GM19193 (cell line): ENCODE data around the gene ZNF652.

ENCODE experiments used
- POLR2A ChIP-seq: IDR thresholded peaks from 4 replicates; pipeline ENCODE4 v1.6.1; 2011; ENCODE audit not compliant: insufficient read depth, insufficient read length; ENCODE audit errors: extremely low read depth

Gene ZNF652

DNA sequence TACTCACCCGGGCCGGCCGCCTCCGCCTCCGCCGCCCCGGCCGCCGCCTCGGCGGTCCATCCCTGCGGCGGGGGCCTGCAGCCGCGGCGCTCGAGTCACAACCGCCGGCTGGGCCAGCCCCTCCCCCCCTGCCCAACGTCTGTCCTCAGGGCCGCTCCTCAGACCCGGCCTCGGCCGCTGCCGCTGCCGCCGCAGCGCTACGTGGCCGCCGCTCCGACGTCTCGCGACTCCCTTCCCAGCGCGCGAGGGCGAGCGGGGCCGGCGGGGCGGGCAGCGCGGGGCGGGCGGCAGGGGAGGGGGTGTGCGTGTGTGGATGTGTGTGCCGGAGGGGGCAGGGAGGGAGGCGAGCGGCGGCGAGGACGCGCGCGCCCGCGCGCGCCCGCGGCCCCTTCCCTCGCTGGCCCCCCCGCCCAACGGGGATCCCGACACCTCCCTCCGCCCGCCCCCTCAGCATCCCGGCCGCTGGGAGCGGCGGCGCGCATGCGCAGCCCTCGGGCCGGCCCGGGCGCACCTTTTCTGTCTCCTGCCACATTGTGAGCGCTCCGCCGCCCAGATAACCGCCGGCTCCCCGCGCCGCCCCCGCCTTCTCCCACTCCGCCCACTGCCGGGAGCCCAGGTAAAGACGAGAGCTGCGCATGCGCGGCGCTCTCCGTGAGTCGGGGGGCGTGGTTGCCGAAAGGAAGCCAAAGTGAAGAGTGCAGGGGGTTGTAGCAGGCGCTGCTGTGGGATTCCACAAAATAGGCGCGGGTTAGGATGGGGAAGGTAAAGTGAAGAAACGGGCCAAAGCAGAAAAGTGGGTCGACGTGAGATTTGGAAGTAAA lies at the start of gene ZNF652:
ZNF652 (minus strand) TSS at position 349 of the 821 bp plus-strand sequence. CDS start 44,525 bp downstream, outside the sequence.
- TF ChIP-seq POLR2A: peak; percentile 51

- TF ChIP-seq POLR2A: no peak
These were observed 47.0 kb upstream of the ZNF652 start for GRCh38 chr17:49409066-49409465.

DNA sequence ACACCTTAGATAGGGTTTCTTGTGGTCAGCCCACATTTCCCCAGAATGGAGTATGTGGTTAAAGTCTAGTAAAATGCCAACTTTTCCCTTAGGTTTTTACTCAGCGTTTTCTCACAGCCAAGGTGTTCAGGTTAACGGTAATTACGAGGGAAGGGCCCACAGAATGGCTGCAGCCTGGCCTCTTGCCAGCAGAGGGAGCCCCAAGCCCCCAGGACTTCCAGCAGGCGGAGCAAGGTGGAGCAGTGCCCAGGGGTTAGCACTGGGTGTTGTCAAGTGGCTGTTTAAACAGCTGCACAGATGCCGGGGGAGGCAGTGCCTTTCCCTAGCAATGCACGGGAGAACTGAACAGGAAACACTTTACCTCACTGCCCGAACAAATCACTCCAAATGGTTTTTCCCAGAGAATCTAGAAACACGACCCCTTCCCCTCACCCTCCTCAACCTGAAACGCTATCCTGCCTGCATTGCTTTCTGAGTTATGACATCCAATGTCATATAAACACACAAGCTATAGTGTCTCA lies 46.0 kb upstream of the ZNF652 start:
- TF ChIP-seq POLR2A: no peak

GRCh38 chr17:49407086-49407485 lies 45.0 kb upstream of the ZNF652 start:
- no peak for TF ChIP-seq POLR2A

GRCh38 chr17:49406421-49407061 lies 44.5 kb upstream of the ZNF652 start:
- no peak for TF ChIP-seq POLR2A

DNA sequence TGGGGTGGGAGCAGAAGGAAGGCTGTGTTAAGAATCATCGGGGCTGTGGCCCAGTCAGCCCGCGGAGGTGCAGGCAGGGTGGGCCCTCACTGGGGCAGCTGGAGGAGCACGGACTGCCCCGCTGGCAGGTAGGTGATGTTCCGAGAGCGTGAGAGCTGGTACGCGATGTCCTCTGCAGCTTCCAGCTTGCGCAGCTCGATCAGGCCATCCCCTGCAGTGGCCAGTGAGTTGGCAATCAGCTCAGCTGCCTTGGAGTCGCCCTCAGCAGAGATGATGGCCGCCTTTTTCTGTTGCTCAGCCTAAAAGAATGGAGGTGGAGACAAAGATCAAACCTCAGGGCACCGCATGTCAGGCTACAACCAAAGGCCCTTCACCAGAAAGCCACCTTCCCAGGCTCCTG lies 42.9 kb upstream of the ZNF652 start:
- TF ChIP-seq POLR2A: no peak

GRCh38 chr17:49404361-49404760 lies 42.3 kb upstream of the ZNF652 start:
- TF ChIP-seq POLR2A: no peak

DNA sequence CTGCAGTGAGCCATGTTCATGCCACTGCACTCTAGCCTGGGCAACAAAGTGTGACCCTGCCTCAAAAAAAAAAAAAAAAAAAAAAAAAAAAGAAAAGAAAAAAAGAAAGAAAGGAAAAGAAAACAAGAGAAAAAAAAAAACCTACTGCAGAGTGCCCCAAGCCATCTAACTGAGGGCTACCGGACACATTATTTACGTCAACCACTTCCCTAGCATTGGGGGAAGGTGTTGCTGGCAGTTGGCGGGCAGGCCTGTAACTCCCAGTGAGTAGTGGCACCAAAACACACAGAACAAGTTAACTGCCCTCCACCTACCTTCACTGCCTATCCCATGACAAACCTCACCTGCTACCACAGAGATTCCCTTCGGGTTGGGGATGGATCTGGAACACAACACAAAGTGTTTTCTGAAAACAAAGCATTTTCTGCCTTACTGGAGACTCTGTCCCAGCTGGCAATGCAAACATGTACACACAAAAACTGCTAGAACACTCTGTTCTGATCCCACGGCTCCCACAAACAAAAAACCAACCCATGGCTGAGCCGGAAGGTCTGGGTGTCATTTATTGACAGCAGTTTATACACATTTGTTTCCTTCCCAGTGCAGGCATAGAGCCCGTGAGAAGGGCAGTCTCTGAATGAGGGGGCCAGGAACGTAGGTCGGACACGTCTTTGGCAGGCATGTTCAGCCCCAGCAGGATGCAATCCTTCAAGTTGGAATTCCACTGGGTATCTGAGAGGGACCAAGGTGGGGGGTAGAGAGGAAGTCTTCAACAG lies 41.7 kb upstream of the ZNF652 start:
- TF ChIP-seq POLR2A: no peak

- TF ChIP-seq POLR2A: no peak
These were observed 40.7 kb upstream of the ZNF652 start for GRCh38 chr17:49402706-49403105.

GRCh38 chr17:49401971-49402611 lies 40.0 kb upstream of the ZNF652 start:
- TF ChIP-seq POLR2A: no peak

DNA sequence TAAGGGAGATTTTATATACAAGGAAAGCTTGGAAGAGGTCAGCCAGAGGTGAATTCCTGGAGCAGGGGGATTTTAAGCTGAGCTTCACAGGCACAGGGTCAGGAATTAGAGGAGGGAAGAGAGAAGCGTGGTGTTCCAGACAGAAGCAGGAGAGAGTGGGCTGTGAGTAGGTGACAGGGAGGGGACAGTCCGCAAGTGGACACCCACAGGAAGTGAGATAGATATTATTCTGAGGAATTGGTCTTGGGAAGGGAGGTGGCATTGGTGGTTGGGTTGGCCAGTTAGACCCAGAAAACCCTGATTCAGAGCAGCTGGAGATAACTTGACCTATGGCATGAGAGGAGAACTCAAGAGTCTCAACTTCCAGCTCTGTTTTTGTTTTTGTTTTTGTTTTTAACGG lies 37.9 kb upstream of the ZNF652 start:
- TF ChIP-seq POLR2A: no peak

- no peak for TF ChIP-seq POLR2A
These were observed 35.5 kb upstream of the ZNF652 start for GRCh38 chr17:49397586-49397985.

- TF ChIP-seq POLR2A: no peak
These were observed 31.6 kb upstream of the ZNF652 start for GRCh38 chr17:49393491-49394255.
